ENCODE measurements around the gene SOX15. TPM values are rescaled to one million over a fixed set of nuclear protein-coding genes. Genes with fewer than 3 reads are reported as not detected.
A peak's percentile ranks its signal among the peaks of the same experiment; 100 is the strongest.

SOX15 gene
- total RNA-seq, 2 donors from 2014 or later, result 0.61 to 1.0 TPM

DNA sequence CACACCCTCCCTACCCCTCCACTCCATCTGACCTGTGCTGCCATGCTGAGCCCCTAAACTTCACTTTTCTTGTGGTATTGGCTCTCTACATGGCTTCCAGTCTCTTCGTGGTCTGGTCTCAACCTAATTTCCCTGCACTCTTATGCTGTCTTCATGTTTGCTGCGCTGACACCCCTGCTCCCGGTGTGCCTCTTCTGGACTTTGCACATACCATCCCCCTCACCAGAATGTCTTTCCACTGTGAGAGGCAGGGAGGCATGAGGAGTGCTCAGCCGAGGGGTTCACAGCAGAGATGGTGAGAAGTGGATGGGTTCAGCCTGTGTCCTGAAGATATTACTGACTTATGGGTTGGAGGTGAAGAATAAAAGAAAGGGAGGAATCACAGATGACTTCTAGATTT lies 38.5 kb downstream of the SOX15 start:
- H3K4me3 ChIP-seq, result no peak overlapping the region
- DNase-seq, result no peak
- intact Hi-C loops (cut with DNase I), result no loop called here
- no peaks in the 10 kb centered on the region for H3K9me3 ChIP-seq
- peaks cover 5% of the 10 kb centered on the region for H3K4me1 ChIP-seq
- TF ChIP-seq, protein P1, sequence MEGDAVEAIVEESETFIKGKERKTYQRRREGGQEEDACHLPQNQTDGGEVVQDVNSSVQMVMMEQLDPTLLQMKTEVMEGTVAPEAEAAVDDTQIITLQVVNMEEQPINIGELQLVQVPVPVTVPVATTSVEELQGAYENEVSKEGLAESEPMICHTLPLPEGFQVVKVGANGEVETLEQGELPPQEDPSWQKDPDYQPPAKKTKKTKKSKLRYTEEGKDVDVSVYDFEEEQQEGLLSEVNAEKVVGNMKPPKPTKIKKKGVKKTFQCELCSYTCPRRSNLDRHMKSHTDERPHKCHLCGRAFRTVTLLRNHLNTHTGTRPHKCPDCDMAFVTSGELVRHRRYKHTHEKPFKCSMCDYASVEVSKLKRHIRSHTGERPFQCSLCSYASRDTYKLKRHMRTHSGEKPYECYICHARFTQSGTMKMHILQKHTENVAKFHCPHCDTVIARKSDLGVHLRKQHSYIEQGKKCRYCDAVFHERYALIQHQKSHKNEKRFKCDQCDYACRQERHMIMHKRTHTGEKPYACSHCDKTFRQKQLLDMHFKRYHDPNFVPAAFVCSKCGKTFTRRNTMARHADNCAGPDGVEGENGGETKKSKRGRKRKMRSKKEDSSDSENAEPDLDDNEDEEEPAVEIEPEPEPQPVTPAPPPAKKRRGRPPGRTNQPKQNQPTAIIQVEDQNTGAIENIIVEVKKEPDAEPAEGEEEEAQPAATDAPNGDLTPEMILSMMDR (IDR thresholded peaks at IDR 0.05), result no peak
- H3K36me3 ChIP-seq, result no peaks in the 10 kb centered on the region
- H3K9ac ChIP-seq (ENCODE audit: low read depth in 2 of 2, low read length in 2 of 2), result no peak overlapping the region
- no peak overlapping the region for H3K27ac ChIP-seq
- H3K27me3 ChIP-seq, result no peaks in the 10 kb centered on the region

DNA sequence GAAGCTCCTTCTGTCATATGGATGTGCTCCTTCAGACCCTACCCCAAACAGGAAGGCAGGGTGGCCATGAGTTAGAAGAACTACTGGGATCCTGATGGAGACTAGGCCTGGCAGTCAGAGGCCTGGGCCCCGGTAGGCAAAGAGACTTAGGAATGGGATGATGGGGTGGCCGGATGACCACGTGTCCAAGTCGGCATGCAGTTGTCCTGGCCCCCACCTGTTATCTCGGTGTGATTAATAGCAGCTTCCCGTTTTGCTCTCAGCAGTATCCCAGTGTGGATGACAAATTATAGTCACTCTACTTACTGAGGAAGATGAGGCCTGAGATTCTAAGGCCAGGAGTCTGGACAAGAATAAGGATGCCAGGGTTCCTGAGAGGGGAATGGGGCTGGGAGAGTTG lies 39.5 kb downstream of the SOX15 start:
- H3K4me3 ChIP-seq, result no peak overlapping the region
- DNase-seq, result no peak
- TF ChIP-seq, protein P1 (IDR thresholded peaks at IDR 0.05), result no peak
- no peak overlapping the region for H3K27ac ChIP-seq
- intact Hi-C loops (cut with DNase I), result no loop called here
- no peaks in the 10 kb centered on the region for H3K36me3 ChIP-seq
- no peaks in the 10 kb centered on the region for H3K9me3 ChIP-seq
- H3K9ac ChIP-seq (ENCODE audit: low read depth in 2 of 2, low read length in 2 of 2), result no peak overlapping the region
- H3K4me1 ChIP-seq, result peaks cover 5% of the 10 kb centered on the region
- no peaks in the 10 kb centered on the region for H3K27me3 ChIP-seq

DNA sequence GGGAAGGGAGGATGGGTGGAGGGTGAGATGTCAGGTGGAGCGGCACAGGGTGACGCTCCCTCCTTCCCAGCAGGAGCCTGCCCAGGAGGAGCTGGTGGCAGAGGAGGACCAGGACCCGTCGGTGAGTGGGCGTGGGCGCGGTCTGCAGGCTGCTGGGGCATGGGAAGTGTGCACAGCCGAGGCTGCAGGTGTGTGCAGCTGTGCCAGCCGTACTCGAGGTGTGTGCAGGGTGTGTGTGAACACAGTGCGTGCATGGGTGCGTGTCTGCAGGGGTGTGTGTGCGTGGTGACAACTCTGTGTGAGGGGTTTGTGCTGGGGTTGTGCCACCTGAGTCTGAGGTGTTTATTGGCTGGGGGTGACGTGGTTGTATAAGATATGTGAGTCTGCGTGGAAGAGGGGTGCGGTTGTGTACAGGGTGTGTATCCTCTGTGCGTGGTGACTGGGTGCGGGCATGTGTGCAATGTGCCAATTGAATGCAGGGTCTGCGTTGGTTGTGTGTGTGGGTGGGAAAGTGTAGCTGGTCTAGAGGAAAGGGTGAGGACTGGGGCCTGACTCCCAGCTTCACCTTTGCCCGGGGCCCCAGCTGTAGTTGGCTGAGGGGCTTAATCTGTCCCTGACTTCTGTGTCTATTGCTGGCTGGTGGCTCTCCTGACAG lies 40.4 kb downstream of the SOX15 start:
- Histone ChIP-seq H3K4me1 (peaks cover 5% of the 10 kb centered on the region), H3K36me3 (no peaks in the 10 kb centered on the region), H3K27me3 (no peaks in the 10 kb centered on the region), H3K9ac (ENCODE audit: low read depth in 2 of 2, low read length in 2 of 2) (peak overlapping the region; percentile 85 to 88), H3K4me3 (peak overlapping the region; percentile 69), H3K27ac (peak overlapping the region; percentile 80), H3K9me3 (no peaks in the 10 kb centered on the region)
- intact Hi-C loops (cut with DNase I), result no loop called here
- DNase-seq, result peak; percentile 57
- TF ChIP-seq, protein P1 (IDR thresholded peaks at IDR 0.05), result no peak

DNA sequence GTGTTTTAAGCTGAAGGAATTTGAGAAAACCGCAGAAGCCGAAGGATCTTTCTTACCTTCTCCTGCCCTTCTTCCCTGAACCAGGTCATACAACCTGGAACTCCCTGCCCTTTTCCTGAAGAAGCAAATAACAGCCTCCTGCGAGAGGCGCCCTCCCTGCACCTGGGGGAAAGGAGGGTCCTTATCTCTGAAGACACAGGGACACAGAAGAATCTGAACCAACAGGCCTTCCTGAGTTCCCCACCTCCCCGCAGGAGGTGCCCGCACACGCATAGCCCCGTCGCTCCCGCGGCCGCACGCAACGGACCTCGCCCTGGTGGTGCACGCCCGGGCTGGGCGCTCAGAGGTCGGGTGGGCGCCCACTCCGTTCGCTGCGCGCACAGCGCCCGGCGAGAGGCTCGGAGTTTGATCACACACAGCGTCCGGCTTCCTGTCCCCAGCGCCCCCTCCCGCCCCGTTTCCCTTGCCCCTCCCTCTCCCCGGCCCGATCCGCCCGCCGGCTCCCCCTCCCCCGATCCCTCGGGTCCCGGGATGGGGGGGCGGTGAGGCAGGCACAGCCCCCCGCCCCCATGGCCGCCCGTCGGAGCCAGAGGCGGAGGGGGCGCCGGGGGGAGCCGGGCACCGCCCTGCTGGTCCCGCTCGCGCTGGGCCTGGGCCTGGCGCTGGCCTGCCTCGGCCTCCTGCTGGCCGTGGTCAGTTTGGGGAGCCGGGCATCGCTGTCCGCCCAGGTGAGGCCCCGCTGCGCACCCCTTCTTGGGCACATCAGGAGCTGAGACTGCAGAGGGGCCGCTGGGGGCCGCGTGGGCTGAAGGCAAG lies 41.1 kb downstream of the SOX15 start, which contains the start of gene TNFSF12:
TSS of gene TNFSF12 (plus strand) at position 474 of the 816 bp plus-strand sequence. CDS start at position 570, 96 bp downstream.
- H3K4me3 ChIP-seq, result peak within 1 kb of the TSS; percentile 69
- intact Hi-C loops (cut with DNase I), result no loop called here
- peaks cover 5% of the 10 kb centered on the region for H3K4me1 ChIP-seq
- TF ChIP-seq, protein P1 (IDR thresholded peaks at IDR 0.05), result no peak
- peak; percentile 73 for DNase-seq
- no peaks in the 10 kb centered on the region for H3K36me3 ChIP-seq
- H3K27me3 ChIP-seq, result no peaks in the 10 kb centered on the region
- H3K9me3 ChIP-seq, result no peaks in the 10 kb centered on the region
- peak within 1 kb of the TSS; percentile 85 to 88 for H3K9ac ChIP-seq (ENCODE audit: low read depth in 2 of 2, low read length in 2 of 2)
- H3K27ac ChIP-seq, result peak within 1 kb of the TSS; percentile 80

DNA sequence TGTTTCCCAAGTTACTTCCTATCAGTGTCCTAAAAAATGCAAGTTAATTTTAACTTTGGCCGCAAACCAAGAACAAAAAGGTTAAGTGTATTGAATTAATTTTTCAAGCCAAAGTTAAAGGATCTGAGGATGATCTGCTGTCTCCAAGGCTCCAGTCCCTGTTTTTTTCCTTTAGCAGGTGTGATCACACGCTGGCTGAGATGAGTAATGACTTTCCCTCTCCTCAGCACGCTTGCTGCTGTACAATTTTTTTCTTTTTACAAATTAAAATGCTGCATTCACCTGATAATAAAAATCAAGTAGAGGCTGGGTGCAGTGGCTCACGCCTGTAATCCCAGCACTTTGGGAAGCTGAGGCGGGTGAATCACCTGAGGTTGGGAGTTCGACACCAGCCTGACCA lies 45.0 kb downstream of the SOX15 start:
- no peaks in the 10 kb centered on the region for H3K9me3 ChIP-seq
- no peaks in the 10 kb centered on the region for H3K27me3 ChIP-seq
- peaks cover 5% of the 10 kb centered on the region for H3K4me1 ChIP-seq
- no peak overlapping the region for H3K9ac ChIP-seq (ENCODE audit: low read depth in 2 of 2, low read length in 2 of 2)
- TF ChIP-seq, protein P1 (IDR thresholded peaks at IDR 0.05), result no peak
- no peaks in the 10 kb centered on the region for H3K36me3 ChIP-seq
- H3K27ac ChIP-seq, result no peak overlapping the region
- H3K4me3 ChIP-seq, result no peak overlapping the region
- DNase-seq, result no peak
- intact Hi-C loops (cut with DNase I), result no loop called here

Measured in colonic mucosa (tissue), 4 donors.